IMR-90 (cell line): ENCODE results near the gene PAM16.

Source experiments
- FOS ChIP-seq: fragments of 150-350 bp; IDR thresholded peaks from 2 replicates; pipeline ENCODE4 v1.6.1; 2016; ENCODE audit warnings: low read depth, low read length
- MAFK ChIP-seq: IDR thresholded peaks from 2 replicates; pipeline ENCODE4 v1.6.1; 2012; ENCODE audit warnings: low read depth, low read length, improper control_type of control experiment
- MXI1 ChIP-seq: IDR thresholded peaks from 2 replicates; pipeline ENCODE4 v1.6.1; 2012; ENCODE audit warnings: low read depth, mild to moderate bottlenecking, low read length, moderate library complexity, borderline replicate concordance
- RAD21 ChIP-seq: IDR thresholded peaks from 2 replicates; pipeline ENCODE4 v1.6.1; 2012; ENCODE audit warnings: low read length, improper control_type of control experiment
- RCOR1 ChIP-seq: IDR thresholded peaks from 2 replicates; pipeline ENCODE4 v1.6.1; 2012; ENCODE audit warnings: mild to moderate bottlenecking, low read length, improper control_type of control experiment; ENCODE audit not compliant: insufficient replicate concordance
- RFX5 ChIP-seq: IDR thresholded peaks from 2 replicates; pipeline ENCODE4 v1.8.0; 2012; ENCODE audit warnings: low read depth, mild to moderate bottlenecking, low read length, moderate library complexity
- TF ChIP-seq, protein P1 (sequence below): conservative IDR thresholded peaks from 2 replicates; pipeline ENCODE4 v1.5.1; 2012; ENCODE audit warnings: mild to moderate bottlenecking, low read depth, low read length, improper control_type of control experiment

GRCh38 chr16:4324492-4325252, 26.4 kb downstream of the PAM16 start:
- TF ChIP-seq, protein P1, sequence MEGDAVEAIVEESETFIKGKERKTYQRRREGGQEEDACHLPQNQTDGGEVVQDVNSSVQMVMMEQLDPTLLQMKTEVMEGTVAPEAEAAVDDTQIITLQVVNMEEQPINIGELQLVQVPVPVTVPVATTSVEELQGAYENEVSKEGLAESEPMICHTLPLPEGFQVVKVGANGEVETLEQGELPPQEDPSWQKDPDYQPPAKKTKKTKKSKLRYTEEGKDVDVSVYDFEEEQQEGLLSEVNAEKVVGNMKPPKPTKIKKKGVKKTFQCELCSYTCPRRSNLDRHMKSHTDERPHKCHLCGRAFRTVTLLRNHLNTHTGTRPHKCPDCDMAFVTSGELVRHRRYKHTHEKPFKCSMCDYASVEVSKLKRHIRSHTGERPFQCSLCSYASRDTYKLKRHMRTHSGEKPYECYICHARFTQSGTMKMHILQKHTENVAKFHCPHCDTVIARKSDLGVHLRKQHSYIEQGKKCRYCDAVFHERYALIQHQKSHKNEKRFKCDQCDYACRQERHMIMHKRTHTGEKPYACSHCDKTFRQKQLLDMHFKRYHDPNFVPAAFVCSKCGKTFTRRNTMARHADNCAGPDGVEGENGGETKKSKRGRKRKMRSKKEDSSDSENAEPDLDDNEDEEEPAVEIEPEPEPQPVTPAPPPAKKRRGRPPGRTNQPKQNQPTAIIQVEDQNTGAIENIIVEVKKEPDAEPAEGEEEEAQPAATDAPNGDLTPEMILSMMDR: no peak
- no peak for TF ChIP-seq RCOR1
- no peak for TF ChIP-seq RFX5
- TF ChIP-seq FOS: no peak
- TF ChIP-seq RAD21: no peak
- TF ChIP-seq MXI1: no peak
- no peak for TF ChIP-seq MAFK
